Esophagus mucosa (tissue), 1 donor: ENCODE results near the gene JAK2. TPM values are rescaled to one million over a fixed set of nuclear protein-coding genes. Genes with fewer than 3 reads are reported as not detected.
"Not testable (repeated sequence)": the region's sequence is repeated elsewhere in the genome, so short reads cannot be mapped to it uniquely, and the experiment has no call there.

Source experiments
- ATAC-seq: fragments of 200-7000 bp; cut with Tn5 transposase; one replicate; pipeline ENCODE4 v1.9.1; 2020
- total RNA-seq: library from RNA; stranded (reverse); gene quantifications from one replicate; pipeline ENCODE4 v1.2.4, GENCODE V29; 2023
- donor health status: DM: yes; HTN: yes; CAD: no.

The JAK2 gene
- total RNA-seq, result 7.2 TPM

GRCh38 chr9:4984621-4985385 is at the start of gene JAK2:
Gene JAK2, plus strand, starts transcription at chr9:4985272. Its CDS starts 36,716 bp downstream, at chr9:5021988.
- ATAC-seq, result peak; percentile 97

GRCh38 chr9:4936277-4936676 is 48.8 kb upstream of the JAK2 start:
- ATAC-seq, result no peak

- no peak for ATAC-seq
These were observed 48.2 kb upstream of the JAK2 start for GRCh38 chr9:4936823-4937222.

- no peak for ATAC-seq
These were observed 47.6 kb upstream of the JAK2 start for GRCh38 chr9:4937446-4937845.

GRCh38 chr9:4938496-4938895 is 46.6 kb upstream of the JAK2 start:
- ATAC-seq, result no peak

- ATAC-seq, result peak; percentile 52
These were observed 45.9 kb upstream of the JAK2 start for GRCh38 chr9:4939118-4939561.

- ATAC-seq, result not testable (repeated sequence)
These were observed 42.9 kb upstream of the JAK2 start for GRCh38 chr9:4942042-4942691.

GRCh38 chr9:4943346-4943745 is 41.7 kb upstream of the JAK2 start:
- ATAC-seq, result no peak

GRCh38 chr9:4944431-4945211 is 40.5 kb upstream of the JAK2 start:
- ATAC-seq, result not testable (repeated sequence)

- ATAC-seq, result no peak
These were observed 38.1 kb upstream of the JAK2 start for GRCh38 chr9:4946937-4947336.

- no peak for ATAC-seq
These were observed 29.2 kb upstream of the JAK2 start for GRCh38 chr9:4955836-4956235.

GRCh38 chr9:4959031-4959430 is 26.0 kb upstream of the JAK2 start:
- no peak for ATAC-seq

GRCh38 chr9:4962085-4962484 is 23.0 kb upstream of the JAK2 start:
- ATAC-seq, result no peak

- ATAC-seq, result no peak
These were observed 20.5 kb upstream of the JAK2 start for GRCh38 chr9:4964540-4964939.

- no peak for ATAC-seq
These were observed 19.8 kb upstream of the JAK2 start for GRCh38 chr9:4965174-4965821.

- ATAC-seq, result no peak
These were observed 17.5 kb upstream of the JAK2 start for GRCh38 chr9:4967523-4967922.

- no peak for ATAC-seq
These were observed 15.9 kb upstream of the JAK2 start for GRCh38 chr9:4969130-4969529.

GRCh38 chr9:4970970-4971641 is 14.0 kb upstream of the JAK2 start:
- ATAC-seq, result peak; percentile 44

GRCh38 chr9:4973246-4973645 is 11.8 kb upstream of the JAK2 start:
- ATAC-seq, result no peak

GRCh38 chr9:4973902-4974301 is 11.2 kb upstream of the JAK2 start:
- ATAC-seq, result no peak

GRCh38 chr9:4979239-4979638 is 5.8 kb upstream of the JAK2 start:
- ATAC-seq, result peak; percentile 77

- ATAC-seq, result no peak
These were observed 4.9 kb upstream of the JAK2 start for GRCh38 chr9:4980086-4980727.
